GM18520 (cell line): Measurements from ENCODE around the gene DENND2A.
"Not testable (repeated sequence)": the region's sequence is repeated elsewhere in the genome, so short reads cannot be mapped to it uniquely, and the experiment has no call there.

ENCODE experiments used
- ATAC-seq: cut with Tn5 transposase; IDR thresholded peaks from one replicate; pipeline ENCODE4 v1.9.1; 2021; ENCODE audit not compliant: unreplicated experiment

The DENND2A gene

DNA sequence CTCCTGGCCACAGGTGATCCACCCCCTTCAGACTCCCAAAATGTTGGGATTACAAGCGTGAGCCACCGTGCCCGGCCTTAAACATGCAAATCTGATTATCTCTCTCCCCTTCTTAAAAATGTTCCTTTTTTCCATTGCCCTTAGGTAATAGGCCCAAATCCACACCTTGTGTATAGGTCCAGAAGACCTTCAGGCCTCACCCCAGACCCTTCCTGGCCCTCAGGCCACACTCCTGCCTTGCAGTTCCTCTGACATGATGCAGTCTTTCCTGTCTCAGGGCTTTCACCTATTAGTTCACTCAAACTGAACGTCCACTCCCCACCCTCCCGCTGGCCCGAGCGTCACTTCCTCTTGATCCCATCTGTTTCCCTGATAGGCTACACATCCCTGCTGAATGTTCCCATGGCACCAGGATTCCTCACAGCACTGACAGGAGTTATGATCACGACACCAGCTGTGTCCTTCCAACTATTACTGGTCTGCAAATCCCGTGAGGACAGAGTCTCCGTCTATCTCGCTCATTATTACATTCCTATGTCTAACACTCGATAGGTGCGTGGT is 46.4 kb downstream of the DENND2A start:
- no peak for ATAC-seq

GRCh38 chr7:140593672-140593982 is 47.0 kb downstream of the DENND2A start:
- ATAC-seq = no peak

GRCh38 chr7:140592964-140593671 is 47.5 kb downstream of the DENND2A start:
- no peak for ATAC-seq

DNA sequence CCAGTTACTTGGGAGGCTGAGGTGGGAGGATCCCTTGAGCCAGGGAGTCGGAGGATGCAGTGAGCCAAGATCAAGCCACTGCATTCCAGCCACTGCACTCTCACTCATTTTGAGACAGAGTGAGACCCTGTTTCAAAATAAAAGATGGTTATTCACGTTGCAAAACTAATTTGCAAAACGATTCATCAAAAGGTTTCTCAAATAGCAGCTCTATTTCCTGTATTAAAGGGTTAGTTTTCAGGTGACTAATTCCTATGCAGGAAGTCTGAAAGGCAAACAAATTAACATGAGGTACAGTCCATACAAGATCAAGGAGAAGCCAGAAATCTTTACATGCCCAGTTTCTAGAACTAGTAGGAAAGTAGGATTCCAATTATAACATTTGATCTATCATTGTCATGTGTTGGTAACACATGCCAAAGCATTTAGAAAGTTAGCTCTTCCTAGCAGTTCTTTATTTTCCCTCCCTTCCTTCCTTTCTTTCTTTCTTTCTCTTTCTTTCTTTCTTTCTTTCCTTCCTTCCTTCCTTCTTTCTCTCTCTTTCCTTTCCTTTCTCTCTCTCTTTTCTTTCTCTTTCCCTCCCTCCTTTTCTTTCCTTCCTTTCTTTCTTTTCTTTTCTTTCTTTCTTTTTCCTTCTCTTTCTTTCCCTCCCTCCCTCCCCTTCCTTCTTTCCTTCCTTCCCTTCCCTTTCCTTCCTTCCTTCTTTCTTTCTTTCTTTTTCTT is 49.3 kb downstream of the DENND2A start:
- ATAC-seq = no peak

GRCh38 chr7:140587243-140587642 is 53.4 kb downstream of the DENND2A start:
- no peak for ATAC-seq

DNA sequence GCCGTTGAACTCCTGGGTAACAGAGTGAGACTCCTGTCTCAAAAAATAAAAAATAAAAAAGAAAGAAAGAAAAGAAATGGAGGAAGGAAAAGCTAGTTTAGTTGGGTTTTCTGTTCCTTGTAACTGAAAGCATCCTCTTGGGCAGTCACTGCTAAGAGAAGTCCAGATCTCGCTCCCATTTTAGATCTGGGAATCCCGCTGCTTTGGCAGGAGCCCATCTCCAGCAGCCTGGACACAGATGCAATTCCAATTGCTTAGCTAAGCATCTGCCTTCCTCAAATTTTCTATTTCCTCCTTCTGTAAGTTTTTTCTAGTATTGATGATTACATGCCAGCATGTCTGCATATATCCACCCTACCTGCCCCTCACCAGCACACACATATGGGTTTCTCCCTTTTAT is 54.1 kb downstream of the DENND2A start:
- ATAC-seq = no peak

DNA sequence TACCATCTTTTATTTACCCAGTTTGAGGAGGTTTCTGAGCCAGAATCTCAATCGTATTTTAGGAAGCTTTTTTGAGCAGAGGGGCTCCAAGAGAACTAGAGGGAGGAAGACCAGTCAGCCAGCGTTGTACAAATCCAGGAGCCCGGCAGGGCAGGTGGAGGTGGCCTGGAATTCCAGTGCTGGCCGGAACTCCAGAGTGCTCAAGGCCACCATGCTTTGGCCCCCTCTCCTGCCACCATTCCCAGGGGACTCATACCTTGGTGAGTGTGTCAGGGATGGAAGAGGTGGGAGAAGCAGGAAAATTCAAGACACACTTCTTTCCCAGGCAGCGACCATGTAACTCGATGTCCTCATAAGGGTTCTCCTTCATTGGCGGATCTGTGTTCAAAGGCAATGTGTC is 55.3 kb downstream of the DENND2A start:
- ATAC-seq = no peak

DNA sequence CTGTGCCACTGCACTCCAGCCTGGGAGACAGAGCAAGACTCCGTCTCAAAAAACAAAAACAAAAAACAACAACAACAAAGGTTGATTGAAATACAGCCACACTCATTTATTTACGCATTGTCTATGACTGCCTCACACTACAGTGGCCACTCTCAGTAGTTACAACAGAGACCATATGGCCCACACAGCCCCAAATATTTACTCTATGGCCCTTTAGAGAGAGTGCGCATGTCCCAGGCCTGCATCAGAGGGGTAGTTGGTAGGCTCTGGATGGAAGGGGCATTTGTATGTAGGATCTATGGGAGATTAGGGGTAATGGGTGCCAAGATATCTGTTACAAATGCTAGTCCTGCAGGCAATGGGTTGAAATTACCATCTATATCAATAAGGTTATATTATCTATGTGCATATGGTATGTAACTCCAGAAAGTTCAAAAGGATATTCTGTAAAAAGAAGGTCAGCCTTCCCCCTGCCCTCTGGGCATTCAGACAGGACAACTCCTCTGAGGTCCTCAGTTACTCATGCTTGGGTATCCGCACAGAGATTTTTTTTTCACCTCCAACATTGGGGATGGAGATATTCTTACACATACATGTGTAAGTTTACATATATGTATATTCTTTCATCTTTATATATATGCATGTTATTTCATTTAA is 56.3 kb downstream of the DENND2A start:
- ATAC-seq = no peak

GRCh38 chr7:140581411-140581810 is 59.2 kb downstream of the DENND2A start:
- no peak for ATAC-seq

- no peak for ATAC-seq
These were observed 63.0 kb downstream of the DENND2A start for GRCh38 chr7:140577651-140578050.

GRCh38 chr7:140576589-140576988 is 64.0 kb downstream of the DENND2A start:
- no peak for ATAC-seq

DNA sequence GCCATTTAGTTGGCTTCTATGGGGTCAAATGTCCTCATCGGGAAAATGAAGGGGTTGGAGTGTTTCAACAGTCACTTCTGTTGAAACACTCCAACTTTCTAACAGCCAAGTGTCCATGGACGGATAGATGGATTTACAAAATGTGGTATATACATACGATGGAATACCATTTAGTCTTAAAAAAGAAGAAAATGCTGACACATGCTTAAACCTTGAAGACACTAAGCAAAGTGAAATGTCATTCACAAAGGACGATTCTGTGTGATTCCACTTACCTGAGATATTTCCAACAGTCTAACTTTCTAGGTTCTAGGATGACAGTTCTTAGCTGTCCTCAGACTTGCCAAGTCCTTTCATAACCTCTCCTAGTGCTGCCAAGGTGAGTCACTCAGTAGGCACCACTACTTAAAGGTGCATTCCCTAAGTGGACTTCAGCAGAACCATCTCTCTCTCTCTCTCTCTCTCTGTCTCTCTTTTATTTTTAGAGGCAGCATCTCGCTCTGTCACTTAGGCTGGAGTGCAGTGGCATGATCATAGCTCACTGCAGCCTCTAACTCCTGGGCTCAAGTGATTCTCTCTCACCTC is 69.0 kb downstream of the DENND2A start:
- ATAC-seq = no peak

GRCh38 chr7:140570120-140570519 is 70.5 kb downstream of the DENND2A start:
- no peak for ATAC-seq

DNA sequence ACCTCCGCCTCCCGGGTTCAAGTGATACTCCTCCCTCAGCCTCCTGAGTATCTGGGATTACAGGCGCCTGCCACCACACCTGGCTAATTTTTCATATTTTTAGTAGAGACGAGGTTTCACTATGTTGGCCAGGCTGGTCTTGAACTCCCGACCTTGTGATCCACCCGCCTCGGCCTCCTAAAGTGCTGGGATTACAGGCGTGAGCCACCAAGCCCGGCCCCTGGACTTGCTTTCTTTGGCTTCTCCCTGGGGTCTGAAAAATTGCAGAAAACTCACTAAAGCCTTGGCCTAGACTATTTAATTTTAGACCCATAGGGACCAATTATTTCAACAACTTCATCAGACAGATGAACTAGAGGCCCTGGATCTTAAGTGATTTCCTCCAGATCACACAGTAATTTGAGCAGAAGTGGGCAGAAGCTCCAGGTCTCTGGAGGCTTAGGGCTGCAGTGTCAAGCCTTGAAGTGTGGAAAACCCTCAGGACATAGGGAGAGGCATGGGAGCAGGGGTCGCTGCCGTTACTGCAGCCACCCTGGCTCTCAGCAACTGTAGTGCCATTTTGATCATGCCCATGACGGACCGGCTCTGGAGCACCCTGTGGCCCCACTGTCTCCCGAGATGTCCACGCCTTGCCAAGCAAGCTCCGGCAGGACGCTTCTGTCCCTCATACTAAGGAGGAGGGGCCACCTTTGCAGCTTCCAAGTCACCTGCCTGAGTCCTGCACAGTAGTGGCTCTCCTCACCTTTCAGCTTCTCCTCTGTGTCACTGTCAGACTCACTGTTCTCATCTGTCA is 72.4 kb downstream of the DENND2A start:
- ATAC-seq = no peak

- ATAC-seq = not testable (repeated sequence)
These were observed 74.4 kb downstream of the DENND2A start for GRCh38 chr7:140566186-140566585.

GRCh38 chr7:140565761-140566160 is 74.9 kb downstream of the DENND2A start:
- ATAC-seq = not testable (repeated sequence)

GRCh38 chr7:140564643-140565042 is 76.0 kb downstream of the DENND2A start:
- no peak for ATAC-seq

- no peak for ATAC-seq
These were observed 77.6 kb downstream of the DENND2A start for GRCh38 chr7:140562926-140563481.

GRCh38 chr7:140559410-140559809 is 81.2 kb downstream of the DENND2A start:
- no peak for ATAC-seq

DNA sequence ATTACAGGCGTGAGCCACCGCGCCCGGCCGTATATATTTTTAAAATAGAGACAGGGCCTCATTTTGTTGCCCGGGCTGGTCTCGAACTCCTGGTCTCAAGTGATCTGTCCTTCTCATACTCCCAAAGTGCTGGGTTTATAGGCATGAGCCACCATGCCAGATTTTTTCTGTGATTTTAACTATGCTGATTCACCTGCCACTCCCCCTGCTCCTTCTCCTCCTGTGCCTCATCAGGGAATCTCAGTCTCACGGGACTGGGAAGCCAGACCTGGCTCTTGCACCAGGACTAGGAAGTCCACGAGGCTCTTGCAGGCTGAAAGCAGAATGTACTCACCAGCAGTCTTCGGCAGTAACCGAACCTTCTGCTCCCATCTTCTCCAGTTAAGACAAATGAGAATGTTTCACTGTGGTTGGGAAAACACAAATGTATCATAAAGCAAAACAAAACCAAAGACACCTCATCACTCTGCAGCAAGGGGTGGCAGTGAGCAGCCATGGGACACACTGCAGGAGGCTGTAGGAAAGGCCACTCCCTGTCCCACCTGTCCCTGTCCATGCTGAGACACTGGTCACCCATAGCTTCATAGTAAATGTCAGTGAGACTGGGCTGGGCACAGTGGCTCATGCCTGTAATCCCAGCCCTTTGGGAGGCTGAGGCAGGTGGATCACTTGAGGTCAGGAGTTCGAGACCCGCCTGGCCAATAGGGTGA is 82.6 kb downstream of the DENND2A start:
- no peak for ATAC-seq
